K562 (cell line): ENCODE results near the gene CENPA. TPM values are rescaled to one million over a fixed set of nuclear protein-coding genes. Genes with fewer than 3 reads are reported as not detected.

ENCODE experiments used
- ATF1 ChIP-seq, 2 experiments: fragments of 450-650 bp in 1 of 2; IDR thresholded peaks; 2 replicates each; pipeline ENCODE4 v1.6.1; 2016; ENCODE audit warnings: missing compliant biosample characterization in 1 of 2, missing genetic modification characterization in 1 of 2
- DMBX1 ChIP-seq: fragments of 250-450 bp; sonication (Bioruptor Pico); IDR thresholded peaks from 2 replicates; pipeline ENCODE4 v1.8.0; 2022; ENCODE audit warnings: inconsistent platforms, mild to moderate bottlenecking, moderate library complexity, borderline replicate concordance
- FIP1L1 ChIP-seq: fragments of 200-400 bp; formaldehyde crosslinking; IDR thresholded peaks from 2 replicates; pipeline ENCODE4 v1.6.1; 2018; ENCODE audit warnings: mild to moderate bottlenecking, low read depth, low read length; ENCODE audit not compliant: poor library complexity, severe bottlenecking
- FOXK2 ChIP-seq, 2 experiments: fragments of 450-650 bp; IDR thresholded peaks in 1 of 2; conservative IDR thresholded peaks in 1 of 2; 2 replicates each; pipeline ENCODE4 v1.6.1; 2016; ENCODE audit warnings: low read depth in 2 of 2, mild to moderate bottlenecking in 1 of 2
- IFI16 ChIP-seq: fragments of 250-450 bp; sonication (Bioruptor Pico); IDR thresholded peaks from 2 replicates; pipeline ENCODE4 v2.1.2; 2022; ENCODE audit warnings: mild to moderate bottlenecking, inconsistent platforms
- MAX ChIP-seq: sonication (generic); formaldehyde crosslinking; IDR thresholded peaks from 2 replicates; pipeline ENCODE4 v1.9.0; 2022; ENCODE audit warnings: mild to moderate bottlenecking, missing genetic modification reagents
- MCM5 ChIP-seq: fragments of 450-650 bp; IDR thresholded peaks from 2 replicates; pipeline ENCODE4 v1.6.1; 2016; ENCODE audit warnings: low read depth
- MYC ChIP-seq, 2 experiments: fragments of 250-450 bp in 1 of 2; sonication (Bioruptor Pico) in 1 of 2; IDR thresholded peaks; 2 replicates each; pipeline versions ENCODE4 v1.5.1 to v1.6.1; 2012 to 2021; ENCODE audit warnings: low read depth in 2 of 2, borderline replicate concordance in 1 of 2, improper control_type of control experiment in 1 of 2, low read length in 1 of 2, mild to moderate bottlenecking in 1 of 2, moderate library complexity in 1 of 2
- NCOR1 ChIP-seq: fragments of 450-650 bp; IDR thresholded peaks from 2 replicates; pipeline ENCODE4 v1.6.1; 2016; ENCODE audit warnings: mild to moderate bottlenecking, moderate library complexity
- NKRF ChIP-seq: fragments of 450-650 bp; IDR thresholded peaks from 2 replicates; pipeline ENCODE4 v1.6.1; 2016; ENCODE audit warnings: borderline replicate concordance
- NONO ChIP-seq, 2 experiments: fragments of 200-400 bp in 1 of 2; fragments of 450-650 bp in 1 of 2; formaldehyde crosslinking in 1 of 2; IDR thresholded peaks; 2 replicates each; pipeline ENCODE4 v1.6.1; 2017; ENCODE audit warnings: low read depth in 2 of 2, mild to moderate bottlenecking in 2 of 2, moderate library complexity in 2 of 2, low read length in 1 of 2
- PBX2 ChIP-seq, 2 experiments: IDR thresholded peaks in 1 of 2; conservative IDR thresholded peaks in 1 of 2; 2 replicates each; pipeline ENCODE4 v1.6.1; 2016; ENCODE audit warnings: low read depth in 2 of 2, mild to moderate bottlenecking in 1 of 2, missing compliant biosample characterization in 1 of 2, missing genetic modification characterization in 1 of 2, moderate library complexity in 1 of 2
- PTTG1 ChIP-seq: fragments of 450-650 bp; IDR thresholded peaks from 2 replicates; pipeline ENCODE4 v1.6.1; 2016; ENCODE audit warnings: low read depth, mild to moderate bottlenecking, missing genetic modification characterization, missing compliant biosample characterization
- RFX1 ChIP-seq: fragments of 450-650 bp; IDR thresholded peaks from 2 replicates; pipeline ENCODE4 v1.6.1; 2016; ENCODE audit warnings: mild to moderate bottlenecking, moderate library complexity
- SMAD4 ChIP-seq: fragments of 250-450 bp; sonication (Bioruptor Pico); conservative IDR thresholded peaks from 2 replicates; pipeline ENCODE4 v1.8.0; 2021; ENCODE audit warnings: inconsistent platforms, mild to moderate bottlenecking, moderate library complexity
- SOX6 ChIP-seq: fragments of 450-650 bp; IDR thresholded peaks from 2 replicates; pipeline ENCODE4 v1.6.1; 2014; ENCODE audit warnings: mild to moderate bottlenecking
- SPI1 ChIP-seq: IDR thresholded peaks from 2 replicates; pipeline ENCODE4 v1.6.1; 2011; ENCODE audit warnings: low read depth, low read length, control low read depth, borderline replicate concordance
- TAF9B ChIP-seq: fragments of 450-650 bp; IDR thresholded peaks from 2 replicates; pipeline ENCODE4 v1.6.1; 2018; ENCODE audit warnings: mild to moderate bottlenecking; ENCODE audit not compliant: partially characterized antibody
- USF2 ChIP-seq: sonication (generic); formaldehyde crosslinking; IDR thresholded peaks from 2 replicates; pipeline ENCODE4 v1.5.0; 2020; ENCODE audit warnings: missing genetic modification reagents
- ZNF212 ChIP-seq: fragments of 450-650 bp; formaldehyde crosslinking; IDR thresholded peaks from 2 replicates; pipeline ENCODE4 v1.4.0; 2020; ENCODE audit warnings: mild to moderate bottlenecking
- polyA plus RNA-seq, 8 experiments: library from polyadenylated mRNA; depleted of rRNA in 4 of 8; stranded (reverse) in 5 of 8; unstranded in 3 of 8; fragments of >200 nt; fragmentation: Nextera tagmentation in 2 of 8; fragmentation: Illumina TruSeq in 1 of 8; extraction: Ambion mirVana in 2 of 8; extraction: Trizol in 1 of 8; gene quantifications; 2 replicates each; pipeline versions ENCODE4 v1.2.1 to v1.2.3, GENCODE V29; 2011 to 2014; ENCODE audit warnings: inconsistent platforms in 1 of 8, missing spikeins in 1 of 8
- total RNA-seq, 7 experiments: library from RNA; depleted of rRNA in 6 of 7; stranded (reverse); fragments of >200 nt in 6 of 7; fragmentation: Illumina TruSeq in 2 of 7; extraction: Trizol in 2 of 7; gene quantifications; 2 replicates each; pipeline versions ENCODE4 v1.2.1 to v1.2.3, GENCODE V29; 2011 to 2021; ENCODE audit warnings: low replicate concordance in 1 of 7

Gene CENPA
- total and polyA plus RNA-seq, 9 of the 15 experiments (the other 6 are each of a cell fraction or from before 2014, with no cell fraction given): 11.3 to 61.7 (median 44.7) TPM

GRCh38 chr2:26772064-26773001, 13.5 kb upstream of the CENPA start (continued):
- TF ChIP-seq DMBX1 (CRISPR knock-in tag) (peak; percentile 65; the same call in 1 of the 2 replicates), USF2 (CRISPR knock-in tag) (no peak), MYC (IDR thresholded peaks at IDR 0.05; ENCODE audit: low read depth, low read length) (peak; percentile 78), MYC (CRISPR knock-in tag; IDR thresholded peaks at IDR 0.05; ENCODE audit: borderline replicate concordance, low read depth) (no peak), NCOR1 (no peak), PTTG1 (tag) (no peak), SMAD4 (CRISPR knock-in tag) (peak; percentile 58; the same call in 1 of the 2 replicates), MAX (CRISPR knock-in tag) (peak; percentile 67), PBX2 (CRISPR knock-in tag; IDR thresholded peaks at IDR 0.05; ENCODE audit: low read depth) (no peak), PBX2 (tag; conservative IDR thresholded peaks at IDR 0.05; ENCODE audit: low read depth) (no peak), ATF1 (CRISPR knock-in tag; IDR thresholded peaks at IDR 0.05) (no peak), ATF1 (tag; IDR thresholded peaks at IDR 0.05) (no peak), RFX1 (no peak), ZNF212 (CRISPR knock-in tag) (no peak), NKRF (no peak), FOXK2 (conservative IDR thresholded peaks at IDR 0.05 in 1 of 2, IDR thresholded peaks at IDR 0.05 in 1 of 2; ENCODE audit: low read depth in 2 of 2) (peak; percentile 57 to 87; a peak in 3 of 4 replicates), SOX6 (0 out of 2 replicates have a peak, but pooled peaks have one; percentile 9), IFI16 (CRISPR knock-in tag) (no peak), NONO (IDR thresholded peaks at IDR 0.05; ENCODE audit: low read depth in 2 of 2, low read length in 1 of 2) (no peak), SPI1 (no peak), MCM5 (no peak), FIP1L1 (no peak), TAF9B (no peak)
